ENCODE data around the gene CBARP.

DNA sequence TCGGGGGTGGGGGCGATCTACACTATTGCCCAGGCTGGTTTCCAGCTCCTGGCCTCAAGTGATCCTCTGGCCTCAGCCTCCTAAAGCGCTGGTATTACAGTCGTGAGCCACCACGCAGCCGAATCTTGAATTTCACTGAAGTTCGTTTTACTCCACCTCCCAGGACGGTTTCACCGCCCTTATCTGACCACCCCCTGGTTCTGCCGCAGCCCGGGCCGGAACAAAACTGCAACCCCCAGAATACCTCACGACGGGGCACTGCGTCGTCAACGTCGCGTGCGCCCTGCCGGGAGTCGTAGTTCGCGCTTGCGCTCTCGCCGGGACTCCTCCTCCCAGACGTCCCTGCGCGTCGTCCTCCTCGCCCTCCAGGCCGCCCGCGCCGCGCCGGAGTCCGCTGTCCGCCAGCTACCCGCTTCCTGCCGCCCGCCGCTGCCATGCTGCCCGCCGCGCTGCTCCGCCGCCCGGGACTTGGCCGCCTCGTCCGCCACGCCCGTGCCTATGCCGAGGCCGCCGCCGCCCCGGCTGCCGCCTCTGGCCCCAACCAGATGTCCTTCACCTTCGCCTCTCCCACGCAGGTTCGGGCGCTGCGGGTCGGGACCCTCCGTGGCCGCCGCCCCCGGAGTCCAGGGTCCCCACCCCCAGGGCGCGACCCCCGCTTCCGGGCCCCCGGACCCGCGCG is 3.8 kb upstream of the CBARP start, which contains the start of gene ATP5F1D:
- TF ChIP-seq, protein P1, sequence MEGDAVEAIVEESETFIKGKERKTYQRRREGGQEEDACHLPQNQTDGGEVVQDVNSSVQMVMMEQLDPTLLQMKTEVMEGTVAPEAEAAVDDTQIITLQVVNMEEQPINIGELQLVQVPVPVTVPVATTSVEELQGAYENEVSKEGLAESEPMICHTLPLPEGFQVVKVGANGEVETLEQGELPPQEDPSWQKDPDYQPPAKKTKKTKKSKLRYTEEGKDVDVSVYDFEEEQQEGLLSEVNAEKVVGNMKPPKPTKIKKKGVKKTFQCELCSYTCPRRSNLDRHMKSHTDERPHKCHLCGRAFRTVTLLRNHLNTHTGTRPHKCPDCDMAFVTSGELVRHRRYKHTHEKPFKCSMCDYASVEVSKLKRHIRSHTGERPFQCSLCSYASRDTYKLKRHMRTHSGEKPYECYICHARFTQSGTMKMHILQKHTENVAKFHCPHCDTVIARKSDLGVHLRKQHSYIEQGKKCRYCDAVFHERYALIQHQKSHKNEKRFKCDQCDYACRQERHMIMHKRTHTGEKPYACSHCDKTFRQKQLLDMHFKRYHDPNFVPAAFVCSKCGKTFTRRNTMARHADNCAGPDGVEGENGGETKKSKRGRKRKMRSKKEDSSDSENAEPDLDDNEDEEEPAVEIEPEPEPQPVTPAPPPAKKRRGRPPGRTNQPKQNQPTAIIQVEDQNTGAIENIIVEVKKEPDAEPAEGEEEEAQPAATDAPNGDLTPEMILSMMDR (IDR thresholded peaks at IDR 0.05; ENCODE audit: low read depth, low read length, missing input control): no peak
- TF ChIP-seq JUND (IDR thresholded peaks at IDR 0.05): no peak
- TF ChIP-seq YY1 (IDR thresholded peaks at IDR 0.05): peak; percentile 38
- no peak for TF ChIP-seq TAF1 (conservative IDR thresholded peaks at IDR 0.05)
- TF ChIP-seq GABPA (IDR thresholded peaks at IDR 0.05 in 1 of 2, conservative IDR thresholded peaks at IDR 0.05 in 1 of 2): peak in 1 of 2 donors; percentile 43
- TF ChIP-seq, protein P2, sequence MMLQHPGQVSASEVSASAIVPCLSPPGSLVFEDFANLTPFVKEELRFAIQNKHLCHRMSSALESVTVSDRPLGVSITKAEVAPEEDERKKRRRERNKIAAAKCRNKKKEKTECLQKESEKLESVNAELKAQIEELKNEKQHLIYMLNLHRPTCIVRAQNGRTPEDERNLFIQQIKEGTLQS (IDR thresholded peaks at IDR 0.05): no peak
- TF ChIP-seq FOXA1 (IDR thresholded peaks at IDR 0.05): no peak
- peak; percentile 35 for TF ChIP-seq SP1 (IDR thresholded peaks at IDR 0.05)
- peak; percentile 17 to 22 for TF ChIP-seq RXRA (IDR thresholded peaks at IDR 0.05)
- TF ChIP-seq, protein P3, sequence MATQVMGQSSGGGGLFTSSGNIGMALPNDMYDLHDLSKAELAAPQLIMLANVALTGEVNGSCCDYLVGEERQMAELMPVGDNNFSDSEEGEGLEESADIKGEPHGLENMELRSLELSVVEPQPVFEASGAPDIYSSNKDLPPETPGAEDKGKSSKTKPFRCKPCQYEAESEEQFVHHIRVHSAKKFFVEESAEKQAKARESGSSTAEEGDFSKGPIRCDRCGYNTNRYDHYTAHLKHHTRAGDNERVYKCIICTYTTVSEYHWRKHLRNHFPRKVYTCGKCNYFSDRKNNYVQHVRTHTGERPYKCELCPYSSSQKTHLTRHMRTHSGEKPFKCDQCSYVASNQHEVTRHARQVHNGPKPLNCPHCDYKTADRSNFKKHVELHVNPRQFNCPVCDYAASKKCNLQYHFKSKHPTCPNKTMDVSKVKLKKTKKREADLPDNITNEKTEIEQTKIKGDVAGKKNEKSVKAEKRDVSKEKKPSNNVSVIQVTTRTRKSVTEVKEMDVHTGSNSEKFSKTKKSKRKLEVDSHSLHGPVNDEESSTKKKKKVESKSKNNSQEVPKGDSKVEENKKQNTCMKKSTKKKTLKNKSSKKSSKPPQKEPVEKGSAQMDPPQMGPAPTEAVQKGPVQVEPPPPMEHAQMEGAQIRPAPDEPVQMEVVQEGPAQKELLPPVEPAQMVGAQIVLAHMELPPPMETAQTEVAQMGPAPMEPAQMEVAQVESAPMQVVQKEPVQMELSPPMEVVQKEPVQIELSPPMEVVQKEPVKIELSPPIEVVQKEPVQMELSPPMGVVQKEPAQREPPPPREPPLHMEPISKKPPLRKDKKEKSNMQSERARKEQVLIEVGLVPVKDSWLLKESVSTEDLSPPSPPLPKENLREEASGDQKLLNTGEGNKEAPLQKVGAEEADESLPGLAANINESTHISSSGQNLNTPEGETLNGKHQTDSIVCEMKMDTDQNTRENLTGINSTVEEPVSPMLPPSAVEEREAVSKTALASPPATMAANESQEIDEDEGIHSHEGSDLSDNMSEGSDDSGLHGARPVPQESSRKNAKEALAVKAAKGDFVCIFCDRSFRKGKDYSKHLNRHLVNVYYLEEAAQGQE (IDR thresholded peaks at IDR 0.05): peak; percentile 53
- TF ChIP-seq, protein P4, sequence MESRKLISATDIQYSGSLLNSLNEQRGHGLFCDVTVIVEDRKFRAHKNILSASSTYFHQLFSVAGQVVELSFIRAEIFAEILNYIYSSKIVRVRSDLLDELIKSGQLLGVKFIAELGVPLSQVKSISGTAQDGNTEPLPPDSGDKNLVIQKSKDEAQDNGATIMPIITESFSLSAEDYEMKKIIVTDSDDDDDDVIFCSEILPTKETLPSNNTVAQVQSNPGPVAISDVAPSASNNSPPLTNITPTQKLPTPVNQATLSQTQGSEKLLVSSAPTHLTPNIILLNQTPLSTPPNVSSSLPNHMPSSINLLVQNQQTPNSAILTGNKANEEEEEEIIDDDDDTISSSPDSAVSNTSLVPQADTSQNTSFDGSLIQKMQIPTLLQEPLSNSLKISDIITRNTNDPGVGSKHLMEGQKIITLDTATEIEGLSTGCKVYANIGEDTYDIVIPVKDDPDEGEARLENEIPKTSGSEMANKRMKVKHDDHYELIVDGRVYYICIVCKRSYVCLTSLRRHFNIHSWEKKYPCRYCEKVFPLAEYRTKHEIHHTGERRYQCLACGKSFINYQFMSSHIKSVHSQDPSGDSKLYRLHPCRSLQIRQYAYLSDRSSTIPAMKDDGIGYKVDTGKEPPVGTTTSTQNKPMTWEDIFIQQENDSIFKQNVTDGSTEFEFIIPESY (IDR thresholded peaks at IDR 0.05): no peak
- TF ChIP-seq, protein P5, sequence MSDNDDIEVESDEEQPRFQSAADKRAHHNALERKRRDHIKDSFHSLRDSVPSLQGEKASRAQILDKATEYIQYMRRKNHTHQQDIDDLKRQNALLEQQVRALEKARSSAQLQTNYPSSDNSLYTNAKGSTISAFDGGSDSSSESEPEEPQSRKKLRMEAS (IDR thresholded peaks at IDR 0.05): no peak

All from liver (tissue), 3 donors.